GM23338 (cell line): ENCODE measurements around the gene EVL. TPM values are rescaled to one million over a fixed set of nuclear protein-coding genes. Genes with fewer than 3 reads are reported as not detected.

Experiments
- ATAC-seq: fragments of 200-7000 bp; cut with Tn5 transposase; 3 replicates; pipeline ENCODE4 v1.9.1; 2020
- DNase-seq: peaks from one replicate; pipeline ENCODE4 v3.0.0-alpha.2; 2015; ENCODE audit warnings: low spot score
- H2AFZ ChIP-seq: fragments of 200-600 bp; sonication (generic); 2 replicates; pipeline ENCODE4 v1.8.0; 2016; ENCODE audit warnings: antibody characterized with exemption, mild to moderate bottlenecking, moderate library complexity
- H3F3A ChIP-seq: fragments of 200-600 bp; sonication (generic); replicated peaks from 2 replicates; pipeline ENCODE4 v1.8.0; 2017; ENCODE audit warnings: antibody characterized with exemption, mixed run types, low read depth
- H3K27ac ChIP-seq: fragments of 200-600 bp; sonication (generic); 2 replicates; pipeline ENCODE4 v1.6.1; 2016; ENCODE audit warnings: low read depth
- H3K27me3 ChIP-seq: fragments of 200-600 bp; sonication (generic); 2 replicates; pipeline ENCODE4 v1.8.0; 2016; ENCODE audit warnings: mild to moderate bottlenecking, mixed run types, moderate library complexity; ENCODE audit not compliant: insufficient read depth
- H3K36me3 ChIP-seq: fragments of 200-600 bp; sonication (generic); 2 replicates; pipeline ENCODE4 v1.8.0; 2016; ENCODE audit warnings: mild to moderate bottlenecking; ENCODE audit not compliant: insufficient read depth
- H3K4me1 ChIP-seq: fragments of 200-600 bp; sonication (generic); 2 replicates; pipeline ENCODE4 v1.8.0; 2016; ENCODE audit warnings: mild to moderate bottlenecking, moderate library complexity; ENCODE audit not compliant: insufficient read depth
- H3K4me2 ChIP-seq: fragments of 200-600 bp; sonication (generic); 2 replicates; pipeline ENCODE4 v1.7.1; 2017; ENCODE audit warnings: mixed run types
- H3K4me3 ChIP-seq: fragments of 200-600 bp; sonication (generic); 2 replicates; pipeline ENCODE4 v1.6.1; 2016; ENCODE audit warnings: mixed run types
- H3K79me2 ChIP-seq: fragments of 200-600 bp; sonication (generic); replicated peaks from 2 replicates; pipeline ENCODE4 v1.8.0; 2017; ENCODE audit warnings: mild to moderate bottlenecking; ENCODE audit not compliant: insufficient read depth
- H3K9me2 ChIP-seq: fragments of 200-600 bp; sonication (generic); 2 replicates; pipeline ENCODE4 v1.8.0; 2017; ENCODE audit not compliant: insufficient read depth
- H4K20me1 ChIP-seq: fragments of 200-600 bp; sonication (generic); replicated peaks from 2 replicates; pipeline ENCODE4 v1.8.0; 2017; ENCODE audit warnings: mild to moderate bottlenecking; ENCODE audit not compliant: insufficient read depth
- H3K27ac Mint-ChIP-seq: 2 replicates; pipeline ENCODE4 v1.8.0; 2020; ENCODE audit warnings: inconsistent platforms, mild to moderate bottlenecking, moderate library complexity, mixed read lengths
- H3K27me3 Mint-ChIP-seq: 3 replicates; pipeline ENCODE4 v1.8.0; 2022; ENCODE audit warnings: low read depth, mild to moderate bottlenecking, moderate library complexity, mixed read lengths, inconsistent platforms; ENCODE audit not compliant: insufficient read depth, poor library complexity
- H3K36me3 Mint-ChIP-seq: 3 replicates; pipeline ENCODE4 v1.8.0; 2021; ENCODE audit warnings: low read depth, mild to moderate bottlenecking, inconsistent platforms, moderate library complexity, mixed read lengths
- H3K4me1 Mint-ChIP-seq: 3 replicates; pipeline ENCODE4 v1.8.0; 2020; ENCODE audit warnings: mild to moderate bottlenecking, inconsistent platforms, mixed read lengths
- H3K4me3 Mint-ChIP-seq: 3 replicates; pipeline ENCODE4 v1.8.0; 2021; ENCODE audit warnings: moderate library complexity, mild to moderate bottlenecking, inconsistent platforms, mixed read lengths
- H3K9me3 Mint-ChIP-seq: 3 replicates; pipeline ENCODE4 v1.8.0; 2020; ENCODE audit warnings: moderate library complexity, mild to moderate bottlenecking, inconsistent platforms, mixed read lengths
- CREB1 ChIP-seq: fragments of 250-450 bp; sonication (Bioruptor Pico); IDR thresholded peaks from 2 replicates; pipeline ENCODE4 v1.5.0; 2020; ENCODE audit warnings: low read depth, mild to moderate bottlenecking, moderate library complexity
- CTCF ChIP-seq, 2 experiments: fragments of 200-600 bp in 1 of 2; sonication (generic) in 1 of 2; conservative IDR thresholded peaks; 2 replicates each; pipeline versions ENCODE4 v1.5.1 to v1.6.1; 2016 to 2017; ENCODE audit warnings: antibody characterized with exemption in 2 of 2, low read depth in 2 of 2, mild to moderate bottlenecking in 2 of 2, moderate library complexity in 1 of 2
- STAT1 ChIP-seq: IDR thresholded peaks from one replicate; pipeline ENCODE4 v1.6.1; 2016; ENCODE audit warnings: antibody characterized with exemption; ENCODE audit not compliant: unreplicated experiment
- ZNF114 ChIP-seq: fragments of 250-450 bp; sonication (Bioruptor Pico); IDR thresholded peaks from 2 replicates; pipeline ENCODE4 v1.5.0; 2020; ENCODE audit warnings: mild to moderate bottlenecking, moderate library complexity
- ZNF331 ChIP-seq: fragments of 250-450 bp; sonication (Bioruptor Pico); IDR thresholded peaks from 2 replicates; pipeline ENCODE4 v1.5.0; 2020; ENCODE audit warnings: low read depth, mild to moderate bottlenecking, moderate library complexity
- polyA plus RNA-seq: library from polyadenylated mRNA; unstranded; fragments of >200 nt; fragmentation: Nextera tagmentation; extraction: Ambion mirVana; gene quantifications from 2 replicates; pipeline ENCODE4 v1.2.1, GENCODE V29; 2016
- total RNA-seq: library from RNA; depleted of rRNA; stranded (reverse); fragments of >200 nt; shearing (Covaris generic); gene quantifications from 2 replicates; pipeline ENCODE4 v1.2.3, GENCODE V29; 2014
- TF ChIP-seq, protein P1 (sequence below): IDR thresholded peaks from one replicate; pipeline ENCODE4 v1.6.1; 2018; ENCODE audit warnings: antibody characterized with exemption; ENCODE audit not compliant: unreplicated experiment

The EVL gene
- total and polyA plus RNA-seq, 2 experiments from 2014 or later, result 28.2 to 50.5 TPM

DNA sequence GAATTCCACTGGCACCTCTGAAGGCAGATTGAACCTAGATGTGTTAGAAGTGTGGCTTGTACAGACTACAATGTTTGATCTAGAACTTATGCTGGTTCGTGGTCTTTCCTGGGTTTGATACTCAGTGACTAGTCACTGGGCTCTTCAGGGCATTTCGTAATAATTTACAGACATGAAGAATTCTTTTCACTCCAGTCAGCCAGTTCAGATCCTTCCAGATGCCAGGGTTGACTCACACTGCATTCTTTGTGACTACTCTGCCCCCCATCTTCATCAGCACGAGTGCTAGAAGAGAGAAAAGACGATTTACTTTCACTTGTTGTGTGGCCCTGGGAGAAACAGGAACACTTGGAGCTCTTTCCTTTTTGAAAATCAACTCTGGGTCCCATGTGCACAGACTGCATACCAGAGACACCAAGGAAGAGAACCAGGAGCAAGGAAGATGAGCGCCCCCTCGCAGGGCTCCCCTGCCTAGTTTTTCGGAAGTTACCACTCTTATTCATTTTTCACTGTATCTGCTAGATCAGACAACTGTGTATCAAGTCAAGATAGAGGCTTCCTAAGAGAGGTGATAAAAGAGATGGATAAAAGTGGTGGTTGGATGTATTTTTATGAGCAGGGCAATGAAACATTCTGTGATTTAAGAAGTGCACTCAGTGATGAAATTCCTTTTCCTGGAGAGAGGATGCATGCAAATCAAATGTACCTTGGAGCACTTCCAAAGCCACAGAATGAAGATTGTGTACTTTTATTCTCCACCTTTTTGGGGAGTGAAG, 33.5 kb upstream of the EVL start:
- no peaks in the 10 kb centered on the region for H3K9me2 ChIP-seq
- H4K20me1 ChIP-seq, result peaks cover 23% of the 10 kb centered on the region
- no peak overlapping the region for H3K4me3 ChIP-seq
- H3K4me1 ChIP-seq, result no peaks in the 10 kb centered on the region
- Mint-ChIP-seq H3K9me3 (no peaks in the 10 kb centered on the region), H3K36me3 (no peaks in the 10 kb centered on the region), H3K4me1 (peaks cover 7% of the 10 kb centered on the region; the same call in 2 of the 3 replicates), H3K4me3 (no peak overlapping the region), H3K27me3 (peaks cover 2% of the 10 kb centered on the region), H3K27ac (no peak overlapping the region)
- no peak for ATAC-seq
- H3K27me3 ChIP-seq, result peaks cover 10% of the 10 kb centered on the region
- no peak overlapping the region for H3K27ac ChIP-seq
- no peaks in the 10 kb centered on the region for H3K36me3 ChIP-seq
- no peaks in the 10 kb centered on the region for H3F3A ChIP-seq
- no peak for DNase-seq
- H3K4me2 ChIP-seq, result no peak overlapping the region
- TF ChIP-seq STAT1, result no peak
- TF ChIP-seq CTCF (conservative IDR thresholded peaks at IDR 0.05; ENCODE audit: low read depth in 2 of 2), result peak in 1 of 2 experiments; percentile 13; a peak in 1 of 4 replicates
- no peak overlapping the region for H2AFZ ChIP-seq
- no peaks in the 10 kb centered on the region for H3K79me2 ChIP-seq

- no peaks in the 10 kb centered on the region for H3K36me3 Mint-ChIP-seq
- DNase-seq (no peak), ATAC-seq (no peak)
- H3K4me3 ChIP-seq, result no peak overlapping the region
- H3K27me3 ChIP-seq, result peaks cover 10% of the 10 kb centered on the region
- TF ChIP-seq ZNF114 (no peak), CREB1 (CRISPR knock-in tag) (no peak), ZNF331 (CRISPR knock-in tag) (no peak), CTCF (conservative IDR thresholded peaks at IDR 0.05; ENCODE audit: low read depth in 2 of 2) (no peak)
- TF ChIP-seq, protein P1, sequence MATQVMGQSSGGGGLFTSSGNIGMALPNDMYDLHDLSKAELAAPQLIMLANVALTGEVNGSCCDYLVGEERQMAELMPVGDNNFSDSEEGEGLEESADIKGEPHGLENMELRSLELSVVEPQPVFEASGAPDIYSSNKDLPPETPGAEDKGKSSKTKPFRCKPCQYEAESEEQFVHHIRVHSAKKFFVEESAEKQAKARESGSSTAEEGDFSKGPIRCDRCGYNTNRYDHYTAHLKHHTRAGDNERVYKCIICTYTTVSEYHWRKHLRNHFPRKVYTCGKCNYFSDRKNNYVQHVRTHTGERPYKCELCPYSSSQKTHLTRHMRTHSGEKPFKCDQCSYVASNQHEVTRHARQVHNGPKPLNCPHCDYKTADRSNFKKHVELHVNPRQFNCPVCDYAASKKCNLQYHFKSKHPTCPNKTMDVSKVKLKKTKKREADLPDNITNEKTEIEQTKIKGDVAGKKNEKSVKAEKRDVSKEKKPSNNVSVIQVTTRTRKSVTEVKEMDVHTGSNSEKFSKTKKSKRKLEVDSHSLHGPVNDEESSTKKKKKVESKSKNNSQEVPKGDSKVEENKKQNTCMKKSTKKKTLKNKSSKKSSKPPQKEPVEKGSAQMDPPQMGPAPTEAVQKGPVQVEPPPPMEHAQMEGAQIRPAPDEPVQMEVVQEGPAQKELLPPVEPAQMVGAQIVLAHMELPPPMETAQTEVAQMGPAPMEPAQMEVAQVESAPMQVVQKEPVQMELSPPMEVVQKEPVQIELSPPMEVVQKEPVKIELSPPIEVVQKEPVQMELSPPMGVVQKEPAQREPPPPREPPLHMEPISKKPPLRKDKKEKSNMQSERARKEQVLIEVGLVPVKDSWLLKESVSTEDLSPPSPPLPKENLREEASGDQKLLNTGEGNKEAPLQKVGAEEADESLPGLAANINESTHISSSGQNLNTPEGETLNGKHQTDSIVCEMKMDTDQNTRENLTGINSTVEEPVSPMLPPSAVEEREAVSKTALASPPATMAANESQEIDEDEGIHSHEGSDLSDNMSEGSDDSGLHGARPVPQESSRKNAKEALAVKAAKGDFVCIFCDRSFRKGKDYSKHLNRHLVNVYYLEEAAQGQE, result no peak
- H3K4me1 ChIP-seq, result no peaks in the 10 kb centered on the region
- H4K20me1 ChIP-seq, result peaks cover 23% of the 10 kb centered on the region
- H3K4me3 Mint-ChIP-seq, result no peak overlapping the region
- H3K4me2 ChIP-seq, result no peak overlapping the region
- no peak overlapping the region for H3K27ac ChIP-seq
- H3F3A ChIP-seq, result no peaks in the 10 kb centered on the region
- no peaks in the 10 kb centered on the region for H3K9me3 Mint-ChIP-seq
- no peak overlapping the region for H3K27ac Mint-ChIP-seq
- peaks cover 7% of the 10 kb centered on the region; the same call in 2 of the 3 replicates for H3K4me1 Mint-ChIP-seq
- no peaks in the 10 kb centered on the region for H3K79me2 ChIP-seq
- no peak overlapping the region for H2AFZ ChIP-seq
- peaks cover 2% of the 10 kb centered on the region for H3K27me3 Mint-ChIP-seq
- no peaks in the 10 kb centered on the region for H3K36me3 ChIP-seq
- no peaks in the 10 kb centered on the region for H3K9me2 ChIP-seq
Measured at GRCh38 chr14:100032738-100033137, 32.5 kb upstream of the EVL start.
